MCF 10A (cell line): ENCODE data around the gene OSBPL9. TPM values are rescaled to one million over a fixed set of nuclear protein-coding genes. Genes with fewer than 3 reads are reported as not detected.

Experiments
- BruUV-seq: library from RNA; stranded (reverse); fragments of 400-500 nt; replicated peaks from 2 replicates; lab custom pipeline; 2021; lab: Mats Ljungman, UMichigan
- CTCF ChIA-PET: fragments of 300-600 bp; sonication (Branson Sonifier 250); formaldehyde crosslinking; extraction: SDS; loops from one replicate; lab custom pipeline; 2021; ENCODE audit warnings: antibody characterized with exemption, inconsistent platforms; lab: Yijun Ruan, JAX
- POLR2A ChIA-PET: fragments of 300-600, 350-650 bp; sonication (Branson Sonifier 250); formaldehyde crosslinking; extraction: SDS; loops from one replicate; lab custom pipeline; 2020; ENCODE audit warnings: antibody characterized with exemption, inconsistent platforms; lab: Yijun Ruan, JAX
- DNase-seq: peaks from one replicate; pipeline ENCODE4 v3.0.0-alpha.2; 2018; ENCODE audit not compliant: unreplicated experiment
- H3K27ac Mint-ChIP-seq: one replicate; pipeline ENCODE4 v1.8.0; 2022; ENCODE audit warnings: mild to moderate bottlenecking, low read depth, mixed read lengths; ENCODE audit not compliant: unreplicated experiment
- H3K27me3 Mint-ChIP-seq: one replicate; pipeline ENCODE4 v1.8.0; 2022; ENCODE audit warnings: mixed read lengths; ENCODE audit not compliant: insufficient read depth, unreplicated experiment
- H3K36me3 Mint-ChIP-seq: one replicate; pipeline ENCODE4 v1.8.0; 2022; ENCODE audit warnings: mild to moderate bottlenecking, moderate library complexity, mixed read lengths; ENCODE audit not compliant: insufficient read depth, unreplicated experiment
- H3K4me1 Mint-ChIP-seq: one replicate; pipeline ENCODE4 v1.8.0; 2022; ENCODE audit warnings: mixed read lengths; ENCODE audit not compliant: insufficient read depth, unreplicated experiment
- H3K4me3 Mint-ChIP-seq: one replicate; pipeline ENCODE4 v1.8.0; 2022; ENCODE audit warnings: mild to moderate bottlenecking, moderate library complexity, mixed read lengths; ENCODE audit not compliant: unreplicated experiment
- H3K9me3 Mint-ChIP-seq: one replicate; pipeline ENCODE4 v1.8.0; 2022; ENCODE audit warnings: mixed read lengths; ENCODE audit not compliant: unreplicated experiment
- CTCF ChIP-seq: fragments of 200-600 bp; IDR thresholded peaks from one replicate; pipeline ENCODE4 v1.8.0; 2022; ENCODE audit warnings: antibody characterized with exemption, mild to moderate bottlenecking; ENCODE audit not compliant: unreplicated experiment
- intact Hi-C: fragments of 100-400 bp; cut with micrococcal nuclease; formaldehyde crosslinking; loops from 2 replicates; pipeline ENCODE4 v1.14.1; 2022
- total RNA-seq: library from RNA; stranded (reverse); gene quantifications from 2 replicates; pipeline ENCODE4 v1.2.3, GENCODE V29; 2022

The OSBPL9 gene
- total RNA-seq, 1 experiment from 2014 or later = 51.7 TPM

- no peak for TF ChIP-seq CTCF
- peaks cover 38% of the 10 kb centered on the region for H3K4me1 Mint-ChIP-seq
- no peaks in the 10 kb centered on the region for H3K9me3 Mint-ChIP-seq
- H3K27ac Mint-ChIP-seq = no peak overlapping the region
- no peak for DNase-seq
- H3K27me3 Mint-ChIP-seq = no peaks in the 10 kb centered on the region
- peaks cover 6% of the 10 kb centered on the region for H3K36me3 Mint-ChIP-seq
- H3K4me3 Mint-ChIP-seq = no peak overlapping the region
- ChIA-PET POLR2A (interaction anchor here (1.0 kb wide), 1 partner anchor 65 kb away, joined by 4 read pairs; no protein-coding TSS in a partner anchor), CTCF (interaction anchor here (0.5 to 0.9 kb wide), 2 partner anchors 37 to 104 kb away, joined by 3 to 4 read pairs; no protein-coding TSS in a partner anchor)
- no TSS peak for BruUV-seq
- intact Hi-C loops = no loop called here
Observed at GRCh38 chr1:51664421-51665240, 47.7 kb downstream of the OSBPL9 start.

- POLR2A ChIA-PET = interaction anchor here (1.2 kb wide), 1 partner anchor 24 kb away, joined by 4 read pairs; no protein-coding TSS in a partner anchor
- H3K27ac Mint-ChIP-seq = no peak overlapping the region
Observed at GRCh38 chr1:51666478-51666877, 49.6 kb downstream of the OSBPL9 start.

GRCh38 chr1:51667561-51667960 lies 50.7 kb downstream of the OSBPL9 start:
- H3K36me3 Mint-ChIP-seq = no peaks in the 10 kb centered on the region
- no peak overlapping the region for H3K4me3 Mint-ChIP-seq
- no peak for TF ChIP-seq CTCF
- peaks cover 10% of the 10 kb centered on the region for H3K4me1 Mint-ChIP-seq
- no peaks in the 10 kb centered on the region for H3K9me3 Mint-ChIP-seq
- no peak for DNase-seq
- BruUV-seq = no TSS peak
- ChIA-PET POLR2A (interaction anchor here (0.7 to 1.2 kb wide), 4 partner anchors 23 to 46 kb away, joined by 3 to 4 read pairs (median 3); no protein-coding TSS in a partner anchor), CTCF (interaction anchor here (1.2 kb wide), 1 partner anchor 39 kb away, joined by 3 read pairs; no protein-coding TSS in a partner anchor)
- H3K27me3 Mint-ChIP-seq = no peaks in the 10 kb centered on the region
- no peak overlapping the region for H3K27ac Mint-ChIP-seq
- intact Hi-C loops = no loop called here

More at GRCh38 chr1:51666478-51666877, 49.6 kb downstream of the OSBPL9 start:
- CTCF ChIA-PET = no interaction called here
- Mint-ChIP-seq H3K27me3 (no peaks in the 10 kb centered on the region), H3K9me3 (no peaks in the 10 kb centered on the region), H3K4me3 (no peak overlapping the region), H3K36me3 (peaks cover 6% of the 10 kb centered on the region), H3K4me1 (peaks cover 19% of the 10 kb centered on the region)
- intact Hi-C loops = no loop called here
- DNase-seq = no peak
- no peak for TF ChIP-seq CTCF
- no TSS peak for BruUV-seq

GRCh38 chr1:51669272-51669671 lies 52.4 kb downstream of the OSBPL9 start:
- Mint-ChIP-seq H3K9me3 (no peaks in the 10 kb centered on the region), H3K4me3 (no peak overlapping the region), H3K4me1 (peaks cover 10% of the 10 kb centered on the region), H3K27ac (no peak overlapping the region), H3K27me3 (no peaks in the 10 kb centered on the region), H3K36me3 (no peaks in the 10 kb centered on the region)
- DNase-seq = no peak
- CTCF ChIA-PET = interaction anchor here (0.6 kb wide), 2 partner anchors 44 to 100 kb away, joined by 3 read pairs; no protein-coding TSS in a partner anchor
- TF ChIP-seq CTCF = no peak
- intact Hi-C loops = no loop called here
- POLR2A ChIA-PET = interaction anchor here (1.0 to 1.2 kb wide), 3 partner anchors 20 to 61 kb away, joined by 3 read pairs; no protein-coding TSS in a partner anchor
- BruUV-seq = no TSS peak
